ENCODE measurements around the gene GAK.

The GAK gene

DNA sequence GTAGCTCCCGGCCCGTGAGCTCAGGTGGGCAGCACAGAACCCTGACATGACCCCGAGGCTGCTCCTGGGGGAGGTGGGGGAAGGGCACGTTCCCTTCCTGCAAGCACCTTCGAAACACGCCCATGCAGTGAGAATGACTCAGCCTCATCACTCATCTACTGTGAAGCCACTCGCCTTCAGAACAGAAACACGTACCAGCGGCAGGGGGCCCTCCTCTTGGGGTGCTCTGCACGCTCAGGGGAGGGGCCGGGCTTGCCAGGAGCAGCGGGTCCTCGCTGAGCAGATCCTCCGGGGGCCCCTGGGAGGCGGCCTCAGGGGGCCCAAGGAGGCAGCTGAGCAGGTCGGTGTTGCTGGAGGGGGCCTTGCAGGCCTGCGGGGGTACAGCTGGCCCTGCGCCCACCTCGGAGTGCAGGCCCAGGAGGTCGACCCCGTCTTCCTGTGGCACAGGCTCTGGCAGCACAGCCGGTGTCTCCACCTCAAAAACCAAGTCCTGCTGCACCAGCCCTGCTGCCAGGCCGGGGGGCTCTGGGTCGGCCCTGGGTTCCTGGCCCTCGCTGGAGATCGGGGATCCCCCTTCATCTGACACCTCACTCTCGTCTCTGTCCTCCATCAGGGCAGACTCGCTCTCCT is 65.2 kb downstream of the GAK start:
- peak in 1 of 2 donors; percentile 16 for DNase-seq

DNA sequence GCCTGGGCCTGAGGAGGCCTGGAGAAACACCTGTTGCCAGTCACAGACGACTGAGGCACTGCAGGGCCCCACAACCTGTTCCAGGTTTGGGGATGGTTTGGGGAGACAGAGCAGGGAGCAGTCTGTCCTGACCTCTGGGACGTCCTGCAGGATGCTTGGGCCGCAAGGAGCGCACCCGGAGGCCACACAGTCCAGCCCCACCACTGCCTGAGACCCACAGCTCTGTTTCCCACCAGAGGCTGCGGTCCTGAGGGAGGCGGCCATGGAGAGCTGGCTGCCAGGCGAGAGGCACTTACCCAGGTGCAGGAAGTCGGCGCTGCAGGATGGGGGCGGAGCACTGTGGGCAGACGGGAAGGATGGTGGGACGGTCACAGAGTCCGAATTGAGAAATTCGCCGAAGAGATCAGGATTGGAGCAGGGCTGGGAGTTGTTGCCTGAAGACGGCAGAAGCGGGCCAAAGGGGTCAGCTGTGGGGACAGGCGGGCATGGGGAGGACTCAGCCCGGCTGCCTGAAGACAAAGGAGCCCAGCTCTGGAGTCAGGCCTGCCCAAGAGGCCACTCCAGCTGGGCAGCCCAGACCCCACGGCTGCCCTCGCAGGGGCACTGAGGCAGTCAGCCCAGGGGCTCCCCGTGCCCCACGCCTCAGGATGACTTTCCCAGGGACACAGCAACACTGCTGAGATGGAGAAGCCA is 65.9 kb downstream of the GAK start:
- DNase-seq, result no peak

DNA sequence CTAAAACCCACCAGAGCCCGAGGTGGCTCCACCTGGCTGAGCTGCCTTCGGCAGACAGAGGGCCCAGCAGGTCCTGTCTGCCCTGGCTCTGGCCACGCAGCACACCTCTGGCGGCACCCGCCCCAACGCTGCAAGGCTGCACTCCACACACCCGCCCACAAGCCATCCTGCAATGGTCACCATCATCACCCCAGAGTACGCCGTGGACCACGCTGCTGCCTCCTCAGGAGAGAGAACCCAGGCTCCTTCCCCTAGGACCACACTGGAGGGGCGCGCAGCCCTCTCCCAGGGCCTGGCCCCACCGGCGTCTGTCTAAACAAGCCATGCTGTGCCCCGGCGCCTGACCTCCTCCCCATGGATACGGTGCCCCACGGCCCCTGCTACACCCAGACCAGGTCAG is 66.5 kb downstream of the GAK start:
- no peak for DNase-seq

DNA sequence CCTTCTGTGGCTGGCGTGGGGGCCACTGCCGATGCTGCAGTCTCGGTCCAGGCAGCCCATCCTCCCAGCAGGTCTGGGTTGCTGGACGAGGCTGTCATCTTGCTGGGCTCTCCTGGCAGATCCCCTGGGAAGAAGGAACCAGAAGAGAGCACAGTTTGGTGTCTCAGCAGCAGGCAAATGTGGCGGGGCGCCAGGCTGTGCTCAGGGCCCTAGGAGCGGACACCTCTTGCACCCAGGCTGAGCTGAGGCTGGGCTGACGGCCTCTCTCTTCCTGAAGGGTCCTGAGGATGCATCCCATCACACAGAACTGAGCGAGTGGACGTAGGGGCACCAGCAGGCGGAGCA is 67.0 kb downstream of the GAK start:
- no peak for DNase-seq

DNA sequence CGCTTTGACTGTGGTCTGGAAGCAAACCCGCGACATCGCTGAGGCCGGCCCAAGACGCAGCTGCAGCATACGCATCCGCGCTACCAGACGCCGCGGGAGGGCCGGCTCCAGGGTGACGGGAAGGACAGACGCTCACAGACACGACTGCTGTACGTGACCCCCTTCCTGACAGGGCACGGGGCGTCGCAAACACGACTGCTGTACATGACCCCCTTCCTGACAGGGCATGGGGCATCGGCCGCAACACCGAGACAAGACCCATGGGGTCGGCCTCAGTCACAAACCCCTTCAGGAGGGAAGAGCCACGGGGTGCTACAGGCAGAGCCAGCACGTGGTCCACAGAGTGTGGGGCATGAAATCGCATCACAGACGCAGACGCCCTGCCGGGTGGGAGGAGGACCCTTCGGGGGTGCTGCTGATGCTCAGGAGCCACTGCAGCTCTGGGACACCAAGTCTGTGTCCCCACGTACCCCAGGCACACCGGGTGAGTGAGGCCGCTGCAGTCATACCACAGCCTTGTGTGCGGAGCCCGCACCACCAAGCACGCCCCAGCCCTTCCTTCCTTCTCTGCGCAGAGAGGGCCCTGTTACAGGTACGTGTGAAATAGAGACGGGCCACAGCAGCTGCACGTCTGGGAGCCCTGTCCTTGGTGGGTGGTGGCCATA is 67.5 kb downstream of the GAK start:
- no peak for DNase-seq

DNA sequence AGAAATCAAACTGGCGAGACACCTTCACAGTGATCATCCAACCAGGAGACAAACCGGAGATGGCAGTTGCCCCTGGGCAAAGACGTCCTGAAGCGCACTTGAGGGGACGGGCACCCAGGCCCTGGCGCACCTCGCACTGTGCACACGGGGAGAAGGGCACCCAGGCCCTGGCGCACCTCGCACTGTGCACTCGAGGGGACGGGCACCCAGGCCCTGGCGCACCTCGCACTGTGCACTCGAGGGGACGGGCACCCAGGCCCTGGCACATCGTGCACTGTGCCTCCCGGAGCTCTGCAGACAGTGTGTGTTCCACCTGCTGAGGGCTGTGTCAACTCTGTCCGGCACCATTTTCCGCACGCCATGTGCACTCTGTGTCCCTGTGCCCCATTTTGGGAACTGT is 71.6 kb downstream of the GAK start:
- DNase-seq, result no peak

DNA sequence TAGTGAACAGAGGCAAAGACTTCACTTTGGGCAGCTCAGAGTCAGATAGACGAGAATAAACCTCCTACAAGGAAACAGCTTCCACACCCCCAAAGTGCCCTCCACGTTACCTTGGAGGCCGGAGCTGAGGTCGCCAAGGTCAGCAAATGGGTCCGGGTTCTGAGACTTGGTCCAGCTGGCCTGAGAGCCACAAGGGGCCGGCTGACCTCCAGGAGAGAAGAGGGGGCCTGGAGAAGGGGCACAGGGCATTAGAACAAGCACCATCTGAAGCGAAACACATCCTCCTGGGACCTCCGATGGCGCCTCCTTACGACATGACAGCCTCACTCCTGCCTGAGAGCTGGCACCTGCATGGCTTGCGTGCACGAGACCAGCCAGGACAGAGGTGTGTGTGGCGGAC is 72.6 kb downstream of the GAK start:
- no peak for DNase-seq

DNA sequence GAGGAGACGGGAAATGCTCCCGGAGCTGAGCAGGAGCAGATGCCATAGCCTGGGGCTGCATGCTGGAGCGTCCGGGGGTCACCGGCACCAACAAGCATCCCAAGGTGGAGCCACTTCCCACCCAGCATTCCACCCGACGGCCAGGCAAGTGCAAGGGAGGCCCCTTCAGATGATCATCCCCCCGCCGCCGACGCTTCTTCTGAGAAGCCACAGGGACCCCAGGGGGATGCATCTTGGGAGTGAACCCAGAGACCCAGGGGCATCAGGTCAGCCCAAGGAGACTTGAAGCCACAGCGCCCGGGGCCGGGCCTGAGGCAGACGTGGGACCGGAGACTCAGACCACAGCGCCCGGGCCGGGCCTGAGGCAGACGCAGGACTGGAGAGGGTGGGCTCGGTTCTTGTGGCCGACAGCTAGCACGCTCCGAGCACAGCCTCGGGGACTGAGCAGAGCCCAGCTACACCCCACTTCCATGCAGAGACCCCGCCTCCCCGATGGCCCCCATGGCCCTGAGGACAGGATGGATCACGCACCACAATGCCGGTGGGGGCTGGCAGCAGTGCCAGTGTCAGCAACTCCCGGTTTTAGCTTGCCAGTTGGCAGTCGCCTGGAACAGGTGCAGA is 73.2 kb downstream of the GAK start:
- DNase-seq, result no peak

DNA sequence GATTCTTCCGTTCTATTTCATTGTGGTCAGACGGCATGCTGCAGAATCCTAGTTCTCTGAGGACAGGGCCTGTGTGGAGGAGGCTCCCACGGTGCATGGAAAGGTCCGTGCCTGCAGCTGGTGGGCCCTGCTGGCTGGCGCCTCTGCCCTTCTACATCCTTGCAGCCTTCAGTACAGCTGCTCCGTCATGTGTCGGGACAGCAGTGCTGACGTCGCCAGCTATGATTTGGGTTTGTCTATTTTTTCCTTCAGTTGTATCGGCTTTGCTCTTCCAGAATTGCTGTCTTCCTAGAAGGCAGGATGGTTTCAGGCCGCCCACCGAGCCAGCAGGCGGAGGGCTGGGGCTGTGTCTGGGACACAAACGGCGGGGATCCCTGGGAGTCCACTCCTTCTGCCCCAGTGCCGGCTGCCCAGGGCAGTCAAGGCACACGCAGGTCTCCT is 74.1 kb downstream of the GAK start:
- DNase-seq, result no peak

DNA sequence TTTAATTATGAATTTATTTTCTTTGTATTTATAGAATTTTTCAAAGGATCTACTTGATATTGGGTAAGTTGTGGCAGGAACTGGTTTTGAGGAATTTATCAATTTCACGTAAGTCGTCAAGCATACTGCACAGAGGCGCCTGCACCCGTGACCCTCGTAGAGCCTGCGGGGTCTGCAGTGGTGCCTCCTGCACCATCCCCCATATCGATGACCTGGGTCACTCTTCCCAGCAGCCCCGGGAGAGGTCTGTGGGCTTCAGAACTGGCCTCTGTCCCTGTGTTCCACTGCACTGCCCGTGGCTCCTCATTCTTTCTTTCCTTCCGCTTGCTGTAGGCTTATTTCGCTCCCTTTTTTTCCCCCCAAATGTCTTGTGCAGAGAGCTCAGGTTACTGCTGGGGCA is 74.7 kb downstream of the GAK start:
- DNase-seq, result no peak

DNA sequence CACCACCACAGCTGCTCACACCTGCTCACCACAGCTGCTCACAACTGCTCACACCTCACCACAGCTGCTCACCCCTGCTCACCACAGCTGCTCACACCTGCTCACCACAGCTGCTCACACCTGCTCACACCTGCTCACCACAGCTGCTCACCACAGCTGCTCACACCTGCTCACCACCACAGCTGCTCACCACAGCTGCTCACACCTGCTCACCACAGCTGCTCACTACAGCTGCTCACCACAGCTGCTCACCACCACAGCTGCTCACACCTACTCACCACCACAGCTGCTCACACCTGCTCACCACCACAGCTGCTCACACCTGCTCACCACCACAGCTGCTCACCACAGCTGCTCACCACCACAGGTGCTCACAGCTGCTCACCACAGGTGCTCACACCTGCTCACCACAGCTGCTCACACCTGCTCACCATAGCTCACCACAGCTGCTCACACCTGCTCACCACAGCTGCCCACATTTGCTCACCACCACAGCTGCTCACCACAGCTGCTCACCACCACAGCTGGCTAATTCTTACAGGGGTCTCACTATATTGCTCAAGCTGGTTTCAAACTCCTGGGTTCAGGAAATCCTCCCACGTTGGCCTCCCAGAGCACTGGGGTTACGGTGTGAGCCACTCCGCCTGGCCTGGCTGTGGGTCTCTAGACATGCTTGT is 75.8 kb downstream of the GAK start:
- DNase-seq, result no peak

DNA sequence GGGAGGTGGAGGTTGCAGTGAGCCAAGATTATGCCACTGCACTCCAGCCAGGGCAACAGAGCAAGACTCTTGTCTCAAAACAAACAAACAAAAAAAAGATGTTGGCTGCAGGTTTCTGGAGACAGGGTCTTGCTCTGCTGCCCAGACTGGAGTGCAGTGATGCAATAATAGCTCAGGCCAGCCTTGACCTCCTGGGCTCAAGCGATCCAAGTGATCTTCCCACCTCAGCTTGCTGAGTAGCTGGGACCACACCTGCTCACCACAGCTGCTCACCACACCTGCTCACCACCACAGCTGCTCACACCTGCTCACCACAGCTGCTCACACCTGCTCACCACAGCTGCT is 76.3 kb downstream of the GAK start:
- no peak for DNase-seq

DNA sequence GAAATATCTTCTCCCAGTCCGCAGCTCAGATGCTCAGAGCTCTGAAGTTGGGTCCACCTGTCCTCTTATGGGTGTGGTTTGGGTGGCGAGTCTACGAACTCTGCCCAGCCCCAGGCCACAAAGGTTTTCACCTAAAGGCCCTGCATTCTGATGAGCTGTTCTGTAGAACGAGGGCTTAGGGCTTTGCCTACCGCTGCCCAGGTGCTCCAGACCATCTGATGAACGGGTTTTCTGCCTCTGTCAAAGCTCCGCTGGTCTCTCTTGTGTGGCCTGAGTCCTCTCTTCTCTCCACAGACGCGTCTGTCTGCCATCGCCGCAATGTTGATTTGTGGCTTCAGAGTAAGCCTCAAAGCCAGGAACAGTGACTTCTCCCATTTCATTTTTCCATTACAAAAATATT is 77.8 kb downstream of the GAK start:
- DNase-seq, result no peak

DNA sequence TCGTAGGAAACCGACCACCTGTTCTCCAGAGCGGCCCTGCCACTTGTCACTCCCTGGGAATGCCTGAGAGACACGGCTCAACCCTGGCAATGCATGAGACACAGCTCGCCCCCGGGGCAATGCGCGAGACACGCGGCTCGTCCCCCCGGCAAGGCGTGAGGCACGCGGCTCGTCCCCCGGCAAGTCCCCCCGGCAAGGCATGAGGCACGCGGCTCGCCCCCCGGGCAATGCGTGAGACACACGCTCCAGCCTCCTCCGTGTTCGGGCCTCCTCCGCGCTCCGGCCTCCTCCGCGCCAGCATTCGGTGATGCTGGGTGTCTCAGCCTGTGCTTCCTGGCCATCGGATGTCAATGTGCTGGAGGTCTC is 78.7 kb downstream of the GAK start:
- DNase-seq, result no peak

DNA sequence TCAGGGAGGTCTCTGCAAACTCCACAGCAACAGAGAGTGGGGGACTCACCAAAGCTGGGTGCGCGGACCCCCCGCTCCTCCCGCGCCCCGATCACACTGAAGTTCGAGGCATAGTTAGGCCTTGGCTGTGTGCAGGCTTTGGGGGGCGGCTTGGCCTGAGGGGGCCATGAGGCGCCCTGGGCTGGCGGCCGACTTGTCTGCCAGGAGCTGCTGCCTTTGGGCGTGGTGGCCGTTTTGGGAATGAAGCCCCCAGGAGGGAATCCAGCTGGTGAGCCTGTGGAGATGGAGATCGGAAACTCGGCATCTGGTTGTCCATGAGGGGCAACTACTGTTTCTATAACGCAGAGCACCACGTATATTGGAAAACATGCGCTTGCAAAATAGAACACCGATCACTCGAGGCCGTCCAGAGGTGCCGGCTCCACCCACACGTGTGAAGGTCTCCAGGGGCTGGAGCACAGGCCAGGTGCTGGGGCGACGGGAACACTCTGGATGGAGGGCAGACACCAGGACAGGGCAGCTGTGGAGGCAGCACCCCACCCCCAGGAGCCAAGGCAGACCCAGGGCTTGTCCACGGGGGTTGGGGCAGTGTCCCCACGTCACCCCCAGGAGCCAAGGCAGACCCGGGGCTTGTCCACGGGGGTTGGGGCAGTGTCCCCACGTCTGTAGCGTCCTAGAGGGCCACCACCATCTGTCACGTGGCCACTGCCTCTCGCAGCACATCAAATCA is 80.2 kb downstream of the GAK start:
- no peak for DNase-seq

DNA sequence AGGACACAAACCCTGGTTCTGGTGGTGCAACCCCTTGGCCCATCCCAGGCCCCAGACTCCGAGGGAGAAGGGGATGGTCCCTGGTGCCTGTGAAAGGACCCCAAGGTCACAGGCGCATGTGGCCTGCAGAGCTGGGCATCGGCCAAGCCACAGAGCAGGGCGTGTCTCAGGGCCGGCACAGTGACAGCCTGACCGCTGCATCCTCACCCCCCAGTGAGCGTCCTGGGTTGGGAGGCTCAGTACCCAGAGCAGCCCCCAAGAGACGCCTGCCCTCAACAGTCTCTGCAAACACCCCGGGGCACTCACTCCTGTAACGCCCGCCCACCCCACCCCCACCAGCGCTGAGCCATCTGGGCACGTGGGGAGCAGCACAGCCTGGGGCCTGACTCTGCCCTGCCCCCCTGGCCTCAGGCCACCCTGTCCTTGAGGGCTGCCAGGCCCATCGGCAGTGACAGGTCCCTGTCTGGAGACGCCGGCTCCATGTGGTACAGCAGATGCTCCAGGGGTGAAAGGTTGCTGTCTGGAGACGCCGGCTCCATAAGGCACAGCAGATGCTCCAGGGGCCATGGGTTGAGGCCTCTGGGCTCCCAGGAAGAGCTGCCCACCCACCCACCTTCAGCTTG is 81.7 kb downstream of the GAK start:
- no peak for DNase-seq

DNA sequence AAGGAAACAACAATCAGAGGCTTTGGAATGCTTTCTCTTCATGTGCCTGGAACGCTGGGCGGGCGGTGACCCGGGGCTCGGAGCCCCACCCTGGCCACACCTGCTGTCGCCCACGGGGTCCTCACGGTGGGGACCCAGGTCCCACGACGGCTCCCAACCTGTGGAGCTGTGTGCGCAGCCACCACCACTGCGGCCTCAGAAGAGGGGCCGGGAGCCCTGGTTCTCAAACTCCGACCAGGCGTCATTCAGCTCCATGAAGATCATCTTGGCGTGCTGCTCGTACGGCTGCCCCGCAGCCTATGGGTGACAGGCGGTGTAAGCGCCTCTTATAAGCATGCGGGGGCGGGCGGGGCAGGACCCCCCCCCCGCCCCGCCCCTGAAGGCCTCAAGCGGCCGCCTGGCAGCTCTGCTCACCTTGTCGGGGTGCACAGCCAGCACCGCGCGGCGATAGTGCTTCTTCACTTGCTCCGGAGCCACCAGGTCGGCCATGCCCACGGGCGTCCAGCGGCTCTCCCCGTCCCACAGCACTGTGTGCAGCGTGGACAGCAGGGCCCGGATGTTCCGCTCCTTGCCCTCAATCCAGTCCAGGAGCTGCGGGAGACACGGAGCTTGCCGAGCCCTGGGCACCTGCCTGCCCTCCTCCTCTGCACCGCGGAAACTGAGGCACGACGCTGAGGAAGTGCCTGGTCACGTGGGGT is 82.5 kb downstream of the GAK start:
- no peak for DNase-seq

DNA sequence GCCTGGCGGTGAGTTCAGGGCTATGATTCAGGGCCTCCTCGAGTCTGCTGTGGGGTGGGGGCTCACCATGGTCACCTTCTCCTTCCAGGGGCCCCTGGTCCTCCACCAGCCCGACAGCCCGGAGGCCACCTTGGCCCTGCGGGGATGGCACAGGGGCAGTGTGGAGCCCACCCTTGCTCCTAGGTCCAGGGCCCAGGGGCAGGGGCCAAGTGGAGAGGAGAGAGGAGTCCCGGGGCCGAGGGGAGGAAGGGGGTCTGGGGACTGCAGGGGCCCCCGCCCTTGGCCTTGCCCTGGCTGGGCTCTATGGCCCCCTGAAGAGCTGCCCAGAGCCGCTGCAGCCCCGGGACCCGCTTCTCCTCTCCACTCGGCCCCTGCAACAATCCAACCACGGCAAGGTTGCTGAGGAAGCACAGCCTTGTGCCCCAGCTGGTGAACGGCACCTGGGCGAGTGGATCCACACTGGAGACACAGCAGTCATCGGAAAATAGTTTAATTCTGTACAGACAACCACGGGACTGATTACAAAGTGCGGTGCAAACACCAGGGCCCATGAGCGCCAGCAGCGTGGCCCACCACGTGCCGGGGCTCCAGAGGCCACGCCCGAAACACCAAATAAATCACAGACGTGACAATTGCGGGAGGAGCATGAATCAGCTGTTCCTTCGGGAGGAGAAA is 83.2 kb downstream of the GAK start:
- no peak for DNase-seq

DNA sequence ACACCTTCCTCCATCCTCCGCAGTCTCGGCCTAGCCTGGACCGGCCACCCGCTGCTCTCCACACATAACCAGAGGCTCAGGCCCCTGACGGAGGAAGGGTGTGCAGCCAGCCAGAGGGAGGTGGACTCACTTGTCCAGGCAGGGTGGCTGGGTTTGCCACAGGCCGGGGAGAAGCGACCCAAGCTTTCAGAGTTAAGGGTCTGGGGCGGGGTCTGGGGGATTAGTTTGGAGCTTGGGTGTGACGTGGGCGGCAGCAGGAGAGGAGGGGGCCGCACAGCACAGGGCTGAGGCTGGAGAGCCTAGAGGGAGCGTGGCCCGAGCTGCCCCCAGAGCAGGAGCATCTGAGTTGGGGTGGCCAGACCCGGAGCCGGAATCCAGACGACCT is 83.8 kb downstream of the GAK start:
- no peak for DNase-seq

DNA sequence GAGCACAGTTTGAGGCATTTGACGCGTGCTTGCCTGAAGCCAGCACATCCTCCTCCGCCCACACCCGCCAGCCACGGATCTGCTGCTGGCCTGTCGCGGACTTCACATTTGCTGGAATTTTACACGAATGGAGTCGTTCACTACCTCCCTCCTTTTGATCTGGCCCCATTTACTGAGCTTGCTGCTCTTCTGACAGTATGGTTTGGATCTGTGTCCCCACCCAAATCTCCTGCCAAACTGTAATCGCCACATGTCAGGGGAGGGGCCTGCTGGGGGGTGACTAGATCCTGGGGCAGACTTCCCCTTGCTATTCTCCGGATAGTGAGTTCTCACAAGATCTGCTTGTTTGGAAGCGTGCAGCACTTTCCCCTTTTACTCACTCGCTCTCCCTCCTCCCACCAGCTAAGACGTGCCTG is 86.3 kb downstream of the GAK start:
- no peak for DNase-seq

DNA sequence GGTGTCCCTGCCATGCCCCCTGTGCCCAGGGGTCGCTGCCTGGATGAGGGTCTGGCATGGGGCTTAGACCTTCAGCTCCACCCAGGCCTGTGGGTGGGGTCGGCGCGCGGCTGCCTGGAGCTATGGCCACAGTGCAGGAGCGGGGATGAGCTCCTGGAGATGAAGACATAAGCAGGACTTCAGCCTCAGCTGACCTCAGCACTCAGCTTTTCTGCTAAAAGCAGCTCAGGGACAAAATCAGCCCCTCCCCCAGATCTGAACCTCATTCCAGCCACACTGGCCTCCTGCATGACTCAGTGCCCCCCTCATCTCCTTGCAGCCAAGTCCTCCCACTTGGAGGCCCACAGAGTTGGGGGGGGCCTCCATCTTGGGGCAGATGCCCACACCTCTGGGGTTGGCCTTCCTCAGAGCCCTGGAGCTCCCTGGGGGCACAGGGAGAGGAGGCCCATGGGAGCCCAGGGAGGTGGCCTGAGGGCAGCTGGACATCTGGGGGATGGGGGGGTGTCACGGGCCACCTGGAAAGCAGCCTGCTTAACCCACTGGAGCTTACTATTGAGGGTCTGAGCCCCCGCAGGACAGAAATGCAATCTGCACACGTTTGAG is 86.8 kb downstream of the GAK start:
- no peak for DNase-seq

Data from stimulated activated CD4-positive, alpha-beta T cell treated with anti-CD3 and anti-CD28 coated beads, Interleukin-2, amount 100 ng/mL, for 48 hours (primary cell).